BLaER1 (cell line): ENCODE data around the gene RAB3A.
A peak's percentile ranks its signal among the peaks of the same experiment; 100 is the strongest.

Experiments
- H3K27ac ChIP-seq: shearing (Covaris generic); formaldehyde crosslinking; 2 replicates; pipeline ENCODE4 v1.8.1; 2022
- H3K27me3 ChIP-seq: shearing (Covaris generic); formaldehyde crosslinking; 2 replicates; pipeline ENCODE4 v1.8.1; 2022
- H3K36me3 ChIP-seq: shearing (Covaris generic); formaldehyde crosslinking; 2 replicates; pipeline ENCODE4 v1.8.1; 2022
- H3K4me1 ChIP-seq: shearing (Covaris generic); formaldehyde crosslinking; 2 replicates; pipeline ENCODE4 v1.8.1; 2022
- H3K4me2 ChIP-seq: shearing (Covaris generic); formaldehyde crosslinking; 2 replicates; pipeline ENCODE4 v1.8.1; 2022
- H3K4me3 ChIP-seq: shearing (Covaris generic); formaldehyde crosslinking; 2 replicates; pipeline ENCODE4 v1.8.1; 2022
- H3K9ac ChIP-seq: shearing (Covaris generic); formaldehyde crosslinking; 2 replicates; pipeline ENCODE4 v1.8.1; 2022
- H3K9me3 ChIP-seq: shearing (Covaris generic); formaldehyde crosslinking; 2 replicates; pipeline ENCODE4 v1.8.1; 2022
- H4K20me1 ChIP-seq: shearing (Covaris generic); formaldehyde crosslinking; 2 replicates; pipeline ENCODE4 v1.8.1; 2022
- Cebpa-rat ChIP-seq: shearing (Covaris generic); IDR thresholded peaks from 2 replicates; pipeline ENCODE4 v1.8.1; 2022

The RAB3A gene

DNA sequence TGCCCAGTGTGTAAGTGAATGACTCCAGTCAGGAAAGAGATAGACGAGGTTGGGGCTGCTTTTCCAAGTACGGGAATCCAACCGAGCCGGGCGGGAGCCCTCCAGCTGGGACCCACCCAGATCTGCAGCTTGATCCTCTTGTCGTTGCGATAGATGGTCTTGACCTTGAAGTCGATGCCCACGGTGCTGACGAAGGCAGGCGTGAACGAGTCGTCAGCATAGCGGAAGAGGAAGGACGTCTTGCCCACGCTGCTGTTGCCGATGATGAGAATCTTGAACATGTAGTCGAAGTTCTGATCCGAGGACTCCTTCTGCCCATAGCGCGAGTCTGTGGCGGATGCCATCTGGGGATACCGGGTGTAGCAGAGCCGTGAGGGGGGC is 1.5 kb downstream of the RAB3A start:
- Histone ChIP-seq H3K9ac (peak overlapping the region; percentile 71), H3K36me3 (peaks cover 47% of the 10 kb centered on the region), H4K20me1 (peaks cover 19% of the 10 kb centered on the region), H3K9me3 (no peaks in the 10 kb centered on the region), H3K4me3 (peak overlapping the region; percentile 79), H3K4me2 (peak overlapping the region; percentile 97), H3K4me1 (peaks cover 50% of the 10 kb centered on the region), H3K27ac (no peak overlapping the region), H3K27me3 (no peaks in the 10 kb centered on the region)
- no peak for TF ChIP-seq Cebpa-rat

DNA sequence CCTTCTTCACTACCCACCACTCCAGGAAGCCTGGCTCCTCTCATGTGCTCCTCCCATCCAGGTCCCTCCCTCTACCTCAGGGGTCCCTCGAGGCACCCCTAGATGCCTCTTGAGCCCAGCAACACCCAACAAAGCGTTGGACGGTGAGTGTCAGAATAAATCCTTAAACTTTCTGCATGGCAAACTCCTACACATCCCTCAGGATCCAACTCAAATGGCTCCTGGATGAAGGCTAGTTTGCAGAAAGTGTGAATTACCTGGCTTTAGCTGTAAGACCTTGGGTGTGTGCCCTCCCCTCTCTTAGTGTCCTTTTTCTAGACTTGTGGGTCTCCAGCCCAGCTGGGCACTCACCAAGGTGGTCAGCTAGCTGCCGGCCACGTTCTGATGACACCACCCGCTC is 5.5 kb downstream of the RAB3A start:
- Histone ChIP-seq H3K4me2 (no peak overlapping the region), H3K27me3 (no peaks in the 10 kb centered on the region), H3K27ac (no peak overlapping the region), H3K9ac (no peak overlapping the region), H4K20me1 (peaks cover 35% of the 10 kb centered on the region), H3K9me3 (no peaks in the 10 kb centered on the region), H3K4me1 (peaks cover 59% of the 10 kb centered on the region), H3K4me3 (no peak overlapping the region), H3K36me3 (peaks cover 63% of the 10 kb centered on the region)
- no peak for TF ChIP-seq Cebpa-rat

DNA sequence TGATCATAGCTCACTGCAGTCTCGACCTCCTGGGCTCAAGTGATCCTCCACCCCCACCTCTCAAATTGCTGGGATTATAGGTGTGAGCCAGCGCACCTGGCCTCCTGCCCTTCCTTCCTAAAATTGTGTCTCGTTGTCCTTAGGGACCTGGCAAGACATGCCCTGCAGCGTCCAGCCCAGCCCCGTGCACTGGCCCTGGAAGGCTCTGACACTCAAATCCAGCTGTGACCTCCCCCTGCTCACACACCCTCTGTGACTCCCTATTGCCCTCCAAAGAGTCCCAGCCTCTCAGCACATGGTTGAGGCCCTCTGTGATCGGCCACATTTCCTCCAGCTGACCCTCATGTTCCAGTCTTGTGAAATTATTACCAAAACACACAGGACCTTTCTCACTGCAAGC is 5.9 kb downstream of the RAB3A start:
- no peak overlapping the region for H3K27ac ChIP-seq
- H3K36me3 ChIP-seq = peaks cover 63% of the 10 kb centered on the region
- H3K4me1 ChIP-seq = peaks cover 56% of the 10 kb centered on the region
- no peaks in the 10 kb centered on the region for H3K9me3 ChIP-seq
- no peak for TF ChIP-seq Cebpa-rat
- H3K27me3 ChIP-seq = no peaks in the 10 kb centered on the region
- H3K4me3 ChIP-seq = no peak overlapping the region
- H3K9ac ChIP-seq = no peak overlapping the region
- H3K4me2 ChIP-seq = no peak overlapping the region
- peaks cover 36% of the 10 kb centered on the region for H4K20me1 ChIP-seq

DNA sequence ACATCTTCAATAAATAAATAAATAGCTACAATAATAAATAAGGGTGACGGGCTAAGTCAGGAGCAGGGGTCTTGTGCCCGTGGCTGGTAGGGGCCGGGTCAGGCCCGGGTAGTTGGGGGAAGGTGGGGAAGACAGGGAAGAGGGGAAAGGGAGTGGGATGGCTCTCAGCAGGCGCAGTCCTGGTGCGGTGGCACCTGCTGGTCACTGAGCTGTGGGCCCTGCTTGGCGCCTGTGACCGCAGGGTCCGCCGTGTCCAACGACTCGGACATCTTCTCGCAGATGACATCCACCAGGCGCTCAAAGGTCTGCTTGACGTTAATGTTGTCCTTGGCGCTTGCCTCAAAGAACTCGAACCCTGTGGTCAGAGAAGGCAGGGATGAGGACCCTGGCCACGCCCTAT is 6.5 kb downstream of the RAB3A start:
- Histone ChIP-seq H3K36me3 (peaks cover 60% of the 10 kb centered on the region), H3K9ac (no peak overlapping the region), H3K27me3 (no peaks in the 10 kb centered on the region), H3K4me2 (no peak overlapping the region), H4K20me1 (peaks cover 29% of the 10 kb centered on the region), H3K27ac (no peak overlapping the region), H3K9me3 (no peaks in the 10 kb centered on the region), H3K4me3 (no peak overlapping the region), H3K4me1 (peaks cover 49% of the 10 kb centered on the region)
- TF ChIP-seq Cebpa-rat = no peak

GRCh38 chr19:18196511-18196845 is 7.4 kb downstream of the RAB3A start:
- no peak for TF ChIP-seq Cebpa-rat
- Histone ChIP-seq H3K27me3 (no peaks in the 10 kb centered on the region), H3K9me3 (no peaks in the 10 kb centered on the region), H3K4me1 (peaks cover 47% of the 10 kb centered on the region), H3K4me3 (no peak overlapping the region), H3K4me2 (peak overlapping the region; percentile 71), H3K9ac (peak overlapping the region; percentile 55; the same call in 1 of the 2 replicates), H3K27ac (0 out of 2 replicates have a peak overlapping the region, but pooled peaks have one; percentile 38), H3K36me3 (peaks cover 52% of the 10 kb centered on the region), H4K20me1 (peaks cover 21% of the 10 kb centered on the region; the same call in 1 of the 2 replicates)

DNA sequence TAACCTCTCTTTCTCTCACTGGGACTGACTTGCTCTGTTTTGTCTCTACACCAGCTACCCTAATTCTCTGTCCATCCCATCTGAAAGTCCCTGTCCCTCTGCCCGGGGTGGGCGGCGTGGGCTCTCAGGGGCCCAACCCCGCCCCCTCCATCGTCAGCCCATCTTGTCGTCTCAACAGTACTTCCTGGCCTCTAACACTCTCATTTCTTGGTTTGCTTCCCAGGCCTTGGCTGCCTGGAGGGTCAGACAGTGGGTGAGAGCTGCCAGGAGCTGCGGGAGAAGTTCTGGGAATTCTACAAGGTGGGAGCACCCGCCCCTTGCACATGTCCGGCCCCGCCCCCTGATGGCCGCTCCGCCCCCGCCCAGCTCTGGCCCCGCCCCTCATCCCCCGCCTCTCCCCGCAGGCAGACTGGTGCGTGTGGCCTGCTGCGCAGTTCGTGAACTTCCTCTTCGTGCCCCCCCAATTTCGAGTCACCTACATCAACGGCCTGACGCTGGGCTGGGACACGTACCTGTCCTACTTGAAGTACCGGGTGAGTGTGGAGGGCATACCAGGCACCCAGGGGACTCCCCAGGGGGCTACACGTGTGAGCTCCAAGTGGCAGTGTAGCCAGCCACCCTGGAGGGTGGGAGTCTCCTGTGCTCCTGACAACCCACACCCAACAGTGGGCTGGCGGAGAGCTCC is 9.1 kb downstream of the RAB3A start:
- Histone ChIP-seq H3K4me1 (peaks cover 47% of the 10 kb centered on the region), H3K4me3 (peak overlapping the region; percentile 85; the same call in 1 of the 2 replicates), H3K36me3 (peaks cover 39% of the 10 kb centered on the region), H4K20me1 (0 out of 2 replicates have a peak, but pooled peaks cover 18% of the 10 kb centered on the region), H3K9me3 (no peaks in the 10 kb centered on the region), H3K27me3 (no peaks in the 10 kb centered on the region), H3K27ac (no peak overlapping the region), H3K9ac (no peak overlapping the region; the same call in 1 of the 2 replicates), H3K4me2 (peak overlapping the region; percentile 99)
- TF ChIP-seq Cebpa-rat = no peak

GRCh38 chr19:18194181-18194530 is 9.7 kb downstream of the RAB3A start:
- H4K20me1 ChIP-seq = 0 out of 2 replicates have a peak, but pooled peaks cover 18% of the 10 kb centered on the region
- H3K9ac ChIP-seq = peak overlapping the region; percentile 83; the same call in 1 of the 2 replicates
- H3K4me3 ChIP-seq = peak overlapping the region; percentile 85
- no peak overlapping the region for H3K27ac ChIP-seq
- peaks cover 33% of the 10 kb centered on the region for H3K36me3 ChIP-seq
- H3K27me3 ChIP-seq = no peaks in the 10 kb centered on the region
- H3K9me3 ChIP-seq = no peaks in the 10 kb centered on the region
- H3K4me2 ChIP-seq = peak overlapping the region; percentile 99
- no peak for TF ChIP-seq Cebpa-rat
- peaks cover 47% of the 10 kb centered on the region for H3K4me1 ChIP-seq

GRCh38 chr19:18193388-18194180 is 10.3 kb downstream of the RAB3A start:
- Histone ChIP-seq H3K36me3 (peaks cover 28% of the 10 kb centered on the region), H3K9ac (peak overlapping the region; percentile 83), H3K9me3 (no peaks in the 10 kb centered on the region), H3K4me3 (peak overlapping the region; percentile 85), H3K4me2 (peak overlapping the region; percentile 99), H3K27ac (peak overlapping the region; percentile 76), H3K27me3 (no peaks in the 10 kb centered on the region), H4K20me1 (0 out of 2 replicates have a peak, but pooled peaks cover 18% of the 10 kb centered on the region), H3K4me1 (peaks cover 47% of the 10 kb centered on the region)
- TF ChIP-seq Cebpa-rat = no peak

DNA sequence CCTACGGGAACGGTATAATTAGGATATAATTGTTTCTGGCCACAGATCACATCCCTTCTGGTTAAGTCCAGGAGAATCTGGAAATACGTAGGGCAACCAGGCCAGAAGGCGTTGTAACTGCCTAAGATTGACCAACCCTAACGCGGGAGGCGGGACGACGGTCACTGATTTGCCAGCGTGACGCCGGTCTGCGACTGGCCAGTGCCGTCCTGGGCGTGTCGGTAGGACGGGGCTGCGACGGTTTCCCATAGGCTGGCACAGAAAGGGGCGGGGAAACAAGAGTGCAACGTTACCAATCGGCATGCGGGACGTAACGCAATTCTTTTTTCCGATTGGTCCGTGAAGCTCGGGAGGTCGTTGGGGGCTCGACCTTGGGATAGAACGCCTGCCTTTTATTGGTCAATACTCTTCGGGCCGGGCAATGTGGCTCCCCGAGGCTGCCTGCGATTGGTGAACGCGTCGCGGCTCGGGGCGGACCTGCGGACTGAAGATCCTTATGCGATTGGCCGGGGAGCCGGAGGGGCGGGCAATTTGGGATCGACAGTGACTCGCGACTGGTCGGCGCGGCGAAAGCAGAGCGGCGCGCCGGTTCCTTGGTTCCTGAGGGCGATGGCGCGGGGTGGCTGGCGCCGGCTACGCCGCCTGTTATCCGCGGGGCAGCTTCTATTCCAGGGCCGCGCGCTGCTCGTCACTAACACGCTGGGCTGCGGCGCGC is 11.0 kb downstream of the RAB3A start, which contains the start of gene MPV17L2:
TSS of gene MPV17L2 (plus strand) at position 546 of the 715 bp plus-strand sequence. CDS start at position 610, 64 bp downstream.
- H3K9ac ChIP-seq = peak within 1 kb of the TSS; percentile 83
- peak within 1 kb of the TSS; percentile 99 for H3K4me2 ChIP-seq
- peaks cover 47% of the 10 kb centered on the region for H3K4me1 ChIP-seq
- H3K4me3 ChIP-seq = peak within 1 kb of the TSS; percentile 85
- H4K20me1 ChIP-seq = 0 out of 2 replicates have a peak, but pooled peaks cover 18% of the 10 kb centered on the region
- no peaks in the 10 kb centered on the region for H3K27me3 ChIP-seq
- TF ChIP-seq Cebpa-rat = no peak
- H3K36me3 ChIP-seq = peaks cover 20% of the 10 kb centered on the region
- H3K27ac ChIP-seq = peak within 1 kb of the TSS; percentile 80
- no peaks in the 10 kb centered on the region for H3K9me3 ChIP-seq
